Activated CD8-positive, alpha-beta T cell treated with anti-CD3 and anti-CD28 coated beads for 36 hours (primary cell): Measurements from ENCODE around the gene OR2T8. TPM values are rescaled to one million over a fixed set of nuclear protein-coding genes. Genes with fewer than 3 reads are reported as not detected.

Source experiments
- ATAC-seq: fragments of 200-7000 bp; cut with Tn5 transposase; one replicate; pipeline ENCODE4 v1.10.0; 2021; ENCODE audit warnings: mild to moderate bottlenecking, moderate library complexity
- CTCF ChIA-PET: fragments of 350-600 bp; sonication (Branson Sonifier 250); formaldehyde crosslinking; loops from one replicate; lab custom pipeline; 2021; ENCODE audit warnings: antibody characterized with exemption; lab: Charles Lee
- POLR2A ChIA-PET: fragments of 350-600 bp; sonication (Branson Sonifier 250); formaldehyde crosslinking; loops from one replicate; lab custom pipeline; 2021; ENCODE audit warnings: antibody characterized with exemption; lab: Charles Lee
- DNase-seq: peaks from one replicate; pipeline ENCODE4 v3.0.0-alpha.2; 2020
- H3K27ac Mint-ChIP-seq: one replicate; pipeline ENCODE4 v1.8.0; 2021; ENCODE audit warnings: mild to moderate bottlenecking, mixed read lengths
- H3K27me3 Mint-ChIP-seq: one replicate; pipeline ENCODE4 v1.8.0; 2021; ENCODE audit warnings: mixed read lengths
- H3K36me3 Mint-ChIP-seq: one replicate; pipeline ENCODE4 v1.8.0; 2021; ENCODE audit warnings: low read depth, mixed read lengths
- H3K4me1 Mint-ChIP-seq: one replicate; pipeline ENCODE4 v1.8.0; 2021; ENCODE audit warnings: low read depth, mixed read lengths
- H3K4me3 Mint-ChIP-seq: one replicate; pipeline ENCODE4 v1.8.0; 2021; ENCODE audit warnings: mild to moderate bottlenecking, moderate library complexity, mixed read lengths
- H3K9me3 Mint-ChIP-seq: one replicate; pipeline ENCODE4 v1.8.0; 2021; ENCODE audit warnings: mixed read lengths
- CTCF ChIP-seq: fragments of 200-600 bp; IDR thresholded peaks from one replicate; pipeline ENCODE4 v1.8.0; 2022; ENCODE audit warnings: antibody characterized with exemption, mild to moderate bottlenecking
- intact Hi-C: fragments of 100-400 bp; cut with micrococcal nuclease; formaldehyde crosslinking; loops from one replicate; pipeline ENCODE4 v1.10.0; 2022
- total RNA-seq, 2 experiments: library from RNA; stranded (reverse); gene quantifications; one replicate each; pipeline ENCODE4 v1.2.3, GENCODE V29; 2021

Gene OR2T8
- total RNA-seq, 2 experiments from 2014 or later = not detected

- no peak overlapping the region for H3K27ac Mint-ChIP-seq
- H3K9me3 Mint-ChIP-seq = peaks cover 6% of the 10 kb centered on the region
- CTCF ChIA-PET = interaction anchor here (0.8 kb wide), 1 partner anchor 51 kb away, joined by 3 read pairs; no protein-coding TSS in a partner anchor
- H3K27me3 Mint-ChIP-seq = no peaks in the 10 kb centered on the region
- intact Hi-C loops = no loop called here
- peaks cover 5% of the 10 kb centered on the region for H3K36me3 Mint-ChIP-seq
- ATAC-seq (no peak), DNase-seq (no peak)
- TF ChIP-seq CTCF = no peak
- peaks cover 13% of the 10 kb centered on the region for H3K4me1 Mint-ChIP-seq
- no peak overlapping the region for H3K4me3 Mint-ChIP-seq
- POLR2A ChIA-PET = no interaction called here
Observed at GRCh38 chr1:247908766-247909165, 11.3 kb upstream of the OR2T8 start.

GRCh38 chr1:247913786-247914185, 6.3 kb upstream of the OR2T8 start:
- Mint-ChIP-seq H3K4me1 (no peaks in the 10 kb centered on the region), H3K27me3 (peaks cover 2% of the 10 kb centered on the region), H3K4me3 (no peak overlapping the region), H3K9me3 (no peaks in the 10 kb centered on the region), H3K27ac (no peak overlapping the region), H3K36me3 (no peaks in the 10 kb centered on the region)
- TF ChIP-seq CTCF = no peak
- ATAC-seq (no peak), DNase-seq (no peak)
- ChIA-PET POLR2A (no interaction called here), CTCF (interaction anchor here (1.2 kb wide), 1 partner anchor 23 kb away, joined by 3 read pairs; no protein-coding TSS in a partner anchor)
- intact Hi-C loops = no loop called here

- no peaks in the 10 kb centered on the region for H3K4me1 Mint-ChIP-seq
- no peak overlapping the region for H3K27ac Mint-ChIP-seq
- no peaks in the 10 kb centered on the region for H3K36me3 Mint-ChIP-seq
- no peak overlapping the region for H3K4me3 Mint-ChIP-seq
- no peak for TF ChIP-seq CTCF
- no peak for DNase-seq
- intact Hi-C loops = no loop called here
- CTCF ChIA-PET = interaction anchor here (1.2 kb wide), 1 partner anchor 21 kb away, joined by 3 read pairs; no protein-coding TSS in a partner anchor
- no peaks in the 10 kb centered on the region for H3K9me3 Mint-ChIP-seq
- no peak for ATAC-seq
- POLR2A ChIA-PET = no interaction called here
- peaks cover 4% of the 10 kb centered on the region for H3K27me3 Mint-ChIP-seq
Observed at GRCh38 chr1:247914941-247915662, 5.0 kb upstream of the OR2T8 start.

GRCh38 chr1:247923941-247924340, 3.9 kb downstream of the OR2T8 start:
- Mint-ChIP-seq H3K27me3 (peaks cover 1% of the 10 kb centered on the region), H3K27ac (no peak overlapping the region), H3K9me3 (no peaks in the 10 kb centered on the region), H3K4me1 (no peaks in the 10 kb centered on the region), H3K4me3 (no peak overlapping the region), H3K36me3 (no peaks in the 10 kb centered on the region)
- ATAC-seq (no peak), DNase-seq (no peak)
- intact Hi-C loops = no loop called here
- no peak for TF ChIP-seq CTCF
- ChIA-PET POLR2A (no interaction called here), CTCF (no interaction called here)

GRCh38 chr1:247924868-247925267, 4.8 kb downstream of the OR2T8 start, which contains the start of gene OR2AJ1:
TSS of gene OR2AJ1 (plus strand) at chr1:247924889. CDS start at chr1:247933769, 8,880 bp downstream.
- CTCF ChIA-PET = no interaction called here
- DNase-seq = no peak
- Mint-ChIP-seq H3K27ac (no peak within 1 kb of the TSS), H3K27me3 (no peaks in the 10 kb centered on the region), H3K4me3 (no peak within 1 kb of the TSS), H3K36me3 (no peaks in the 10 kb centered on the region), H3K4me1 (no peaks in the 10 kb centered on the region), H3K9me3 (no peaks in the 10 kb centered on the region)
- no peak for TF ChIP-seq CTCF
- intact Hi-C loops = no loop called here
- POLR2A ChIA-PET = interaction anchor here (0.9 kb wide), 1 partner anchor 57 kb away, joined by 3 read pairs; no protein-coding TSS in a partner anchor
- no peak for ATAC-seq
